ENCODE data around the gene MSL1. TPM values are rescaled to one million over a fixed set of nuclear protein-coding genes. Genes with fewer than 3 reads are reported as not detected.

The MSL1 gene
- total and polyA plus RNA-seq, 2 of the 4 experiments (the other 2 are of a cell fraction): 28.3 to 48.4 TPM

GRCh38 chr17:40099619-40100418 lies 22.0 kb upstream of the MSL1 start:
- peak overlapping the region; percentile 10 for H3K18ac ChIP-seq (ENCODE audit: low read depth, low read length)
- peak overlapping the region; percentile 70 for H3K9ac ChIP-seq (ENCODE audit: low read depth, low read length)
- H3K23ac ChIP-seq (ENCODE audit: low read depth, low read length): peak overlapping the region; percentile 98
- peak overlapping the region; percentile 91 for H2AK5ac ChIP-seq (ENCODE audit: low read depth, low read length)
- H3K9me1 ChIP-seq (ENCODE audit: insufficient read depth, low read length): peaks cover 23% of the 10 kb centered on the region
- DNase-seq (no peak), ATAC-seq (ENCODE audit: low read depth) (peak; percentile 7)
- peak overlapping the region; percentile 6; the same call in 1 of the 2 replicates for H4K5ac ChIP-seq (ENCODE audit: low read depth, low read length)
- WGBS, 2 experiments (ENCODE audit: extremely low coverage in 2 of 2, insufficient read length in 1 of 2): 2% methylated on average over 13 of the region's 31 CpGs; no CpG with 5 or more reads in 1 of the 2 experiments
- H3K9me3 ChIP-seq (ENCODE audit: control insufficient read depth, insufficient read depth, low read length): no peaks in the 10 kb centered on the region
- dilution Hi-C loops (cut with HindIII; ENCODE audit: low sequenced_read_pairs, unreplicated experiment) (no loop called here), in situ Hi-C loops (cut with MboI; ENCODE audit: low sequenced_read_pairs) (no loop called here), intact Hi-C loops (cut with micrococcal nuclease) (loop anchor here (1.0 kb wide), 1 partner anchor 11 kb away; no protein-coding TSS in a partner anchor)
- peak overlapping the region; percentile 97 for H2AK9ac ChIP-seq (replicated peaks; ENCODE audit: low read depth, low read length, poor library complexity)
- peak overlapping the region; percentile 86 for H3K4ac ChIP-seq (ENCODE audit: low read depth, low read length)
- peak overlapping the region; percentile 87 for H2AFZ ChIP-seq (replicated peaks; ENCODE audit: low read length, poor library complexity)
- H2BK20ac ChIP-seq (ENCODE audit: low read depth, low read length): no peak overlapping the region
- CTCF ChIA-PET: interaction anchor here (1.0 to 2.3 kb wide), 3 partner anchors 11 to 69 kb away, joined by 3 to 12 read pairs (median 3); no protein-coding TSS in a partner anchor
- TF ChIP-seq POLR2A (IDR thresholded peaks at IDR 0.05; ENCODE audit: low read depth, low read length): peak; percentile 61
- TF ChIP-seq RCOR1 (IDR thresholded peaks at IDR 0.05; ENCODE audit: insufficient replicate concordance, low read length): no peak
- peak overlapping the region; percentile 65 for H3K4me3 ChIP-seq (ENCODE audit: insufficient read depth, low read depth, low read length)
- peaks cover 24 to 46% of the 10 kb centered on the region in 2 experiments; a peak in 3 of 4 replicates for H3K79me1 ChIP-seq (ENCODE audit: low read depth in 1 of 2, low read length in 2 of 2)
- peaks cover 26% of the 10 kb centered on the region for H3K36me3 ChIP-seq (ENCODE audit: control insufficient read depth, insufficient read depth, low read length)
- BruUV-seq (replicated peaks): TSS peak; percentile 91
- H3K27ac ChIP-seq (ENCODE audit: insufficient read depth, low read length): peak overlapping the region; percentile 72
- H3K56ac ChIP-seq (ENCODE audit: extremely low read depth, insufficient read depth, low read length): peak overlapping the region; percentile 69
- H2BK5ac ChIP-seq (ENCODE audit: low read depth, low read length, poor library complexity, severe bottlenecking): peak overlapping the region; percentile 74
- no peaks in the 10 kb centered on the region for H3K27me3 ChIP-seq (ENCODE audit: control insufficient read depth, insufficient read depth, low read length)
- H4K8ac ChIP-seq (ENCODE audit: low read depth in 2 of 2, low read length in 2 of 2): peak overlapping the region; percentile 45 to 51; a peak in 2 of 4 replicates
- peak overlapping the region; percentile 67 for H2BK120ac ChIP-seq (ENCODE audit: low read depth, low read length)
- peaks cover 22% of the 10 kb centered on the region for H3K4me1 ChIP-seq (ENCODE audit: control insufficient read depth, insufficient read depth, low read length)
- H2BK15ac ChIP-seq (ENCODE audit: low read depth, low read length): peak overlapping the region; percentile 40; the same call in 2 of the 3 replicates
- peaks cover 8% of the 10 kb centered on the region; the same call in 1 of the 2 replicates for H4K20me1 ChIP-seq (ENCODE audit: insufficient read depth, low read length)
- peak overlapping the region; percentile 88 for H3K14ac ChIP-seq (replicated peaks; ENCODE audit: low read depth, low read length)
- POLR2A ChIA-PET (ENCODE audit: unreplicated experiment): interaction anchor here (0.9 to 1.2 kb wide), 2 partner anchors 9 to 46 kb away, joined by 3 to 5 read pairs; partner anchors contain the start of gene MED24
- H3K4me2 ChIP-seq (ENCODE audit: low read depth, low read length): peak overlapping the region; percentile 75
- H4K91ac ChIP-seq (ENCODE audit: insufficient read depth, low read depth, low read length): peak overlapping the region; percentile 86
